Head of caudate nucleus (tissue), 42 donors: ENCODE data around the gene TESMIN.

ENCODE experiments used
- DNase-seq, 42 donors: peaks; one replicate each; pipeline versions ENCODE4 v3.0.0 to v3.0.0-alpha.2; 2020 to 2021; ENCODE audit warnings: mixed read lengths in 7 of 42
- intact Hi-C: fragments of 100-400 bp; cut with DNase I; formaldehyde crosslinking; loops from one replicate; pipeline ENCODE4 v1.15.0; 2022

TESMIN gene

GRCh38 chr11:68688881-68689280 is 62.4 kb downstream of the TESMIN start:
- intact Hi-C loops, result no loop called here
- DNase-seq, result no peak

- DNase-seq, result peak in 2 of 42 donors; percentile 7 to 14
- intact Hi-C loops, result no loop called here
These were observed 63.3 kb downstream of the TESMIN start for GRCh38 chr11:68687986-68688385.

- intact Hi-C loops, result no loop called here
- peak in 2 of 42 donors; percentile 5 to 9 for DNase-seq
These were observed 64.0 kb downstream of the TESMIN start for GRCh38 chr11:68687311-68687710.

DNA sequence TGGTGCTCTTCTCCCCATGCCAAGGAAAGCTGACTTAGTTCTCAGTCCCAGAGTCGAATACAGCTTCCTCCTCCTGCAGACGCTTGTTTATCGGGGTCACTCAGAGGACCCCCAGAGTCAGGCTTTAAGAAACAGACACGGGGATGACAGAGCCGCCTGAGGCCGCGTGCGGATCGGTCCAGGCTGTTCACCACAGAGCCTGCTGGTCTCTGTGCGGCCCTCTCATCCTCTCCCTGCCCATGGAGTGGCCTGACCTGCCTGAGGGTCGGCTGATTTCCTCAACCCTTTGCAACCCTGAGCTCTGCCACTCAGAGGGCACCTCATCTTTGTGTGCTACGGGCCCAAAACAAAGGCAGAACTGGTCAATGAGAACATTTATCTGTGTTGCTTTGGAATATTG is 64.8 kb downstream of the TESMIN start:
- intact Hi-C loops, result no loop called here
- peak in 2 of 42 donors; percentile 10 for DNase-seq

- peak in 1 of 42 donors; percentile 8 for DNase-seq
- intact Hi-C loops, result no loop called here
These were observed 65.5 kb downstream of the TESMIN start for GRCh38 chr11:68685656-68686380.

GRCh38 chr11:68684385-68685356 is 66.6 kb downstream of the TESMIN start, which contains the start of gene GAL:
Gene GAL, plus strand, starts transcription at chr11:68684544. Its CDS starts 380 bp downstream, at chr11:68684924.
- intact Hi-C loops, result no loop called here
- peak in 3 of 42 donors; percentile 9 to 25 (median 22) for DNase-seq

DNA sequence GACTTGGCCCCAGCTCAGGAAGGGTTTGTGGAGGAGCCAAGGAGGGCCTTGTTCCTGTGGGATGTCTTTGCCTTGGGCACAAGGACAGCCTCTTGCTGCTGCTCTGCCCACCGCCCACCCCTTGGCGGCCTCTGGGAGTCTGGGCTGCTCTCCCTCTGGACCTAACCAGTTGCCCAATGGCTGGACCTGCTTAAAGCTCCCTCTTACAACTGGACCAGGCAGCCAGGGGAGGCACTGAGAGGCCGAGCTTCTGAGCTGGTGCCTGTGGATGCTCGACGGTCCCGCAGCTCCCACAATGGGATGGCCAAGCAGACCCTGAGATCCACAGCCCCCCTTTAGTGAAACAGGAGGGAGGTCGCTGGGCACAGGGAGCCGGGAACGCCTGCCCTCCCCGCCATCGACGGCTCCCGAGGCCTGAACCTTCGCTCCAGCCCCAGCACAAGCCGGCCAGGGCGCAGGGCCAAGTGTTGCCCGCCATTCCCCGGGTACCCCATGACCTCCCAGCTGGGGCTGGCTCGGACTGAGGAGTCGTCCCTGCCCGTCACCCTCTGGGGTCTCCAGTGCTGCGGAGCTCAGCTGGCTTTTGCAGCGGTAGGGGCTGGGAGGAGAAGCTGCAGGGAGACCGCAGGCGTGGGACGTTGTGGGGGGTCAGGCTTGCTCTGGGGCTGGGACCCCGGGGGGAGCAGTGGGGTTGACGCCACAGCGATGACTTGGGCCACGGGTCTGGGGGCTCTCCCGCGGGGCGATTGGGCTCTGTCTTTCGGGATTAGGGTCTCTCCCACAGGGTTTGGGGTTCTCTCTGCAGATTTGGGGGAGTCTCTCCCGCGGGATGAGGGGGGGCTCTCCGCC is 67.6 kb downstream of the TESMIN start:
- intact Hi-C loops, result no loop called here
- peak in 3 of 42 donors; percentile 1 to 22 (median 13) for DNase-seq

- intact Hi-C loops, result no loop called here
These were observed 68.2 kb downstream of the TESMIN start for GRCh38 chr11:68683121-68683520.

GRCh38 chr11:68682531-68682961 is 68.8 kb downstream of the TESMIN start:
- DNase-seq, result peak in 1 of 42 donors; percentile 2
- intact Hi-C loops, result no loop called here

More at GRCh38 chr11:68683121-68683520, 68.2 kb downstream of the TESMIN start:
- no peak for DNase-seq

- intact Hi-C loops, result no loop called here
- DNase-seq, result peak in 1 of 42 donors; percentile 7
These were observed 70.6 kb downstream of the TESMIN start for GRCh38 chr11:68680541-68681231.

- DNase-seq, result peak in 3 of 42 donors; percentile 13 to 25 (median 23)
- intact Hi-C loops, result no loop called here
These were observed 73.3 kb downstream of the TESMIN start for GRCh38 chr11:68678031-68678441.

- peak in 6 of 42 donors; percentile 18 to 52 (median 30) for DNase-seq
- intact Hi-C loops, result no loop called here
These were observed 73.9 kb downstream of the TESMIN start for GRCh38 chr11:68677432-68677831.

GRCh38 chr11:68674461-68674860 is 76.9 kb downstream of the TESMIN start:
- DNase-seq, result no peak
- intact Hi-C loops, result no loop called here

- no peak for DNase-seq
These were observed 77.3 kb downstream of the TESMIN start for GRCh38 chr11:68673991-68674390.

DNA sequence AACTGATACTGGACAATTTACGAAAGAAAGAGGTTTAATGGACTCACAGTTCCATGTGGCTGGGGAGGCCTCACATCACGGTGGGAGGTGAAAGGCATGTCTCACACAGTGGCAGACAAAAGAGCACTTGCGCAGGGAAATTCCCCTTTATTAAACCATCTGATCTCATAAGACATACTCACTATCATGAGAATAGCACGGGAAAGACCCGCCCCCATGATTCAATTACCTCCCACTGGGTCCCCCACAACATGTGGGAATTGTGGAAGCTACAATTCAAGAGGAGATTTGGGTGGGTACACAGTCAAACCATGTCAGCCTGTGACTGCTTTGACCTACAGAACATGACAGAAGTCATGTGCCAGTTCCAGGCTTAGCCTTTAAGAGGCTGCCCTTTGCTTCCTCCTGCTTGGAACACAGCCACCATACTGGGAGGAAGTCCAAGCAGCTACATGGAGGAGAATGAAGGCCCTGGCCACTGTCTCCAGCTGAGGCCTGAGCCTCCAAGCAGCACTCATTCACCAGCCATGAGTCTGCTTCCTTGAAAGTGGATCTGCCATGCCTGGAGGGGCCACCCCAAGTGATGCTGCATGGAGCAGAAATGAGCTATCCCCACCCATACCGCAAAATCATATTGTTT is 77.9 kb downstream of the TESMIN start:
- intact Hi-C loops, result no loop called here
- DNase-seq, result peak in 1 of 42 donors; percentile 6

More at GRCh38 chr11:68673991-68674390, 77.3 kb downstream of the TESMIN start:
- intact Hi-C loops, result no loop called here

DNA sequence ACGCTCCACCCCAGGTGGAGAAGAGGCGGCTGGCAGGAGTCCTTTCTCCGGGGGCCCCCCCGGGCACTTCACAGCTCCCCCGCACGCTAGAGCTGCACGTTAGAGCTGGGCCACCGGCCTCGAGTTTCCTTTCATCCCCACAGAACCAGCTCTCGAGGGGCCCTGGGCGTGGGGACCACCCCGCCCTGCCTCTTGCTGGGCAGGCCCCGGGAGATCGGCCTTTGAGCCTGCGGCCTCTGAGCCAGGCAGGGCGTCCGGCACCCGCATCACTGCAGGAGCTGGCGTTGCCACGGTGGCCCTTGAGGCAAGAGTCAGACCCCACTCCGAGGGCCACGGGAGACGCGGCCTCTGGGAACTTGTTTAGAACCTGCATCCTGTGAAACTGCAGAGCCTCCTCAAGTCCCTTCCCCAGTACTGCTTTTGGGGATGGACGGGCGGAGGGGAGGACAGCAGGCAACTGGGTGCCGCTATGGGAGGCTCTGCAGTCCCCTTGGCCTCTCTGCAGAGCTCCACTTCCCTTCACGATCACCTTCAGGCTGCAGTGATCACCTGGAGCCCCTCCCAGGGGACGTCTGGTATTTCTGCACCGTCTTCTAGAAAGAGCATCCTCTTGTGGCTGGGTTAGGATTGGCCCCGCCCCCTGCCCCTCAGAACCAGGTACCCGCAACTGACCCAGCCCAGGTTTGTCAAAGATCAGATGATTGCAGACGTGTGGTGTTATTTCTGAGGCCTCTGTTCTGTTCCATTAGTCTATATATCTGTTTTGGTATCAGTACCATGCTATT is 80.9 kb downstream of the TESMIN start:
- intact Hi-C loops, result no loop called here
- no peak for DNase-seq
